Right atrium auricular region (tissue), 2 donors: ENCODE results near the gene FBXO33. TPM values are rescaled to one million over a fixed set of nuclear protein-coding genes. Genes with fewer than 3 reads are reported as not detected.

Experiments
- DNase-seq: peaks from one replicate; pipeline ENCODE4 v3.0.0-alpha.2; 2019; ENCODE audit warnings: low spot score
- H3K27ac ChIP-seq, 2 donors: fragments of 200-600 bp; sonication (generic); 1 replicate in 1 of 2; 2 replicates in 1 of 2; pipeline ENCODE4 v1.5.1; 2016 to 2019
- H3K27me3 ChIP-seq, 2 donors: fragments of 200-600 bp; sonication (generic); one replicate each; pipeline versions ENCODE4 v1.5.1 to v1.6.0; 2017 to 2019
- H3K36me3 ChIP-seq: fragments of 200-600 bp; sonication (generic); one replicate; pipeline ENCODE4 v1.5.1; 2016
- H3K4me1 ChIP-seq, 2 donors: fragments of 200-600 bp; sonication (generic); one replicate each; pipeline versions ENCODE4 v1.5.1 to v1.6.0; 2017 to 2019
- H3K4me3 ChIP-seq, 2 donors: fragments of 200-600 bp; sonication (generic); 1 replicate in 1 of 2; 2 replicates in 1 of 2; pipeline ENCODE4 v1.5.1; 2017 to 2019; ENCODE audit warnings: mild to moderate bottlenecking in 1 of 2, moderate library complexity in 1 of 2
- H3K9me3 ChIP-seq, 2 donors: fragments of 200-600 bp; sonication (generic); one replicate each; pipeline ENCODE4 v1.5.1; 2019
- total RNA-seq, 2 donors: library from RNA; depleted of rRNA; stranded (reverse); fragments of >200 nt; gene quantifications; one replicate each; pipeline ENCODE4 v1.1.0, GENCODE V29; 2016
- TF ChIP-seq, protein P1 (sequence below), 2 donors: fragments of 200-600 bp; sonication (generic); IDR thresholded peaks; one replicate each; pipeline ENCODE4 v1.5.1; 2019; ENCODE audit warnings: antibody characterized with exemption in 2 of 2

FBXO33 gene
- total RNA-seq, 2 donors from 2014 or later, result 6.6 to 9.2 TPM

DNA sequence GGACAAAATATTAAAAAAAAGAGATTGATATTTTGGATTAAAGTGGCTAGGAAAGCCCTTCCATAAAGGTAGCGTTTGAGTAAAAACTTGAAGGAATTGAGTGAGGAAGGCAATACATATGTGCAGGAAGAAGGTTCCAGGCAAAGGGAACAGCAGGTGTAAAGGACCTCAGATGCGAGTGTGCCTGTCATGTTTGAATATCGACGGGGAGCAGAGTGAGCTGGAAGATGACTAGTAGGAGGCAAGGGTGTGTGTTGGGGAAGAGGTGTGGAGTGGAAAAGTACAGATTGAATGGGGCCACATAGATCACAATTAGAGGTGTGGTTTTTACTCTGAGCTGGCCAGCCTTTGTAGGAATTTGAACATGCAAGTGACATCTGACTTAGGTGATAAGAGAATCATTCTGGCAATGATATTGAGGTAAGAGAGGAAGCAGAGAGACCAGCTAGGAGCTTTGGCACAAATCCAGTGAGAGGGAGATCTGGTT, 15.0 kb upstream of the FBXO33 start:
- H3K36me3 ChIP-seq, result no peaks in the 10 kb centered on the region
- H3K27ac ChIP-seq, result no peak overlapping the region
- TF ChIP-seq, protein P1, sequence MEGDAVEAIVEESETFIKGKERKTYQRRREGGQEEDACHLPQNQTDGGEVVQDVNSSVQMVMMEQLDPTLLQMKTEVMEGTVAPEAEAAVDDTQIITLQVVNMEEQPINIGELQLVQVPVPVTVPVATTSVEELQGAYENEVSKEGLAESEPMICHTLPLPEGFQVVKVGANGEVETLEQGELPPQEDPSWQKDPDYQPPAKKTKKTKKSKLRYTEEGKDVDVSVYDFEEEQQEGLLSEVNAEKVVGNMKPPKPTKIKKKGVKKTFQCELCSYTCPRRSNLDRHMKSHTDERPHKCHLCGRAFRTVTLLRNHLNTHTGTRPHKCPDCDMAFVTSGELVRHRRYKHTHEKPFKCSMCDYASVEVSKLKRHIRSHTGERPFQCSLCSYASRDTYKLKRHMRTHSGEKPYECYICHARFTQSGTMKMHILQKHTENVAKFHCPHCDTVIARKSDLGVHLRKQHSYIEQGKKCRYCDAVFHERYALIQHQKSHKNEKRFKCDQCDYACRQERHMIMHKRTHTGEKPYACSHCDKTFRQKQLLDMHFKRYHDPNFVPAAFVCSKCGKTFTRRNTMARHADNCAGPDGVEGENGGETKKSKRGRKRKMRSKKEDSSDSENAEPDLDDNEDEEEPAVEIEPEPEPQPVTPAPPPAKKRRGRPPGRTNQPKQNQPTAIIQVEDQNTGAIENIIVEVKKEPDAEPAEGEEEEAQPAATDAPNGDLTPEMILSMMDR (IDR thresholded peaks at IDR 0.05), result no peak
- H3K4me1 ChIP-seq, result no peaks in the 10 kb centered on the region
- no peaks in the 10 kb centered on the region for H3K9me3 ChIP-seq
- H3K27me3 ChIP-seq, result no peaks in the 10 kb centered on the region
- no peak overlapping the region for H3K4me3 ChIP-seq
- DNase-seq, result no peak

DNA sequence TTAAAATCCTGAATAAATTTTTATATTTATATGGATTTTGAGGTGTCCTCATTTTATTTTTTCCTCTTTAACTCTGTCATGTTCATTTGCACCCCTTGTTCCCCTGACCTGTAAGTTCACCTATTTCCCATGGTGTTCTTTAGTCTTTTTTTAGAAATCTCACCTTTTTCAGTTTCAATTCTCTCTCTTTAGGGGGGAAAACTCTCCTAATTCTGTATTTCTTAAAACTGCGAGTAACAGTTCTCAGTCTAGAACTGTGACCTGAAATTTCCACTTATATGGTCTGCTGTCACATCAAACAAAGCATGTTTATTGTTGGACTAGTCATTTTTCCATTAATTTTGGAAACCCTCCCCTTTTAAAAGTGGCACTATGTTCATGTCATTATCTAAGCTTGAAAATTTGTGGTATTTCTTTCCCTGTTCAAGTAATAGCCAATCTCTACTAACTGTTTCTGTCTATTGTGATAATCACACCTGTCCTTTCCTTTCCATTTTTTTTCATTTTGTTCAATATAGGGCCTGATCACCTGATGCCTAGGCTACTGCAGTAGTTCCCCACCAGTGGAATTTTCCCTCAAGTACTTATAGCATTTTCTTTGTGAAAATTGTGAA, 14.0 kb upstream of the FBXO33 start:
- Histone ChIP-seq H3K4me1 (no peaks in the 10 kb centered on the region), H3K9me3 (no peaks in the 10 kb centered on the region), H3K27ac (no peak overlapping the region), H3K4me3 (no peak overlapping the region), H3K36me3 (no peaks in the 10 kb centered on the region), H3K27me3 (no peaks in the 10 kb centered on the region)
- DNase-seq, result no peak
- TF ChIP-seq, protein P1 (IDR thresholded peaks at IDR 0.05), result no peak

DNA sequence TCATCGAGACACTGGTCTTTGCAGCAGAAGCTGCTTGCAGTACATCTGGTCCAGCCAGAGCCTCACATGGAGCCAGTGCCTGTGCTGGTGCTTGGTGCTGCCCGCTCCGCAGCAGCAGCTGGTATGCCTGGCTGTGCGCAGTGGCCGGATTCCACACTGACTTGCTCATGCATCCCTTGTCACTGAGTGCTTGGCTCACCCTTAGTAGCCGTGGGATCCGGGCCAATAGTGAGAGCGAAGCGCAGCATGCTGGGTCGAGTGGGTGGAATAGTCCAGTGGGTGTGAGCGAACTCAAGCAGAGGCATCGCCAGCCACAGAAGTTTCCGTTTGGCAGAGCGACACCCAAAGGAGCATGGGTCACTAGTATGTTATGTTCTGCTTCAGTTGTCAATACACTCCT, 10.1 kb upstream of the FBXO33 start:
- H3K36me3 ChIP-seq, result no peaks in the 10 kb centered on the region
- H3K27ac ChIP-seq, result peak overlapping the region in 1 of 2 donors; percentile 40
- no peaks in the 10 kb centered on the region for H3K9me3 ChIP-seq
- peak; percentile 74 for DNase-seq
- TF ChIP-seq, protein P1 (IDR thresholded peaks at IDR 0.05), result no peak
- no peaks in the 10 kb centered on the region for H3K4me1 ChIP-seq
- H3K4me3 ChIP-seq, result no peak overlapping the region
- H3K27me3 ChIP-seq, result no peaks in the 10 kb centered on the region

DNA sequence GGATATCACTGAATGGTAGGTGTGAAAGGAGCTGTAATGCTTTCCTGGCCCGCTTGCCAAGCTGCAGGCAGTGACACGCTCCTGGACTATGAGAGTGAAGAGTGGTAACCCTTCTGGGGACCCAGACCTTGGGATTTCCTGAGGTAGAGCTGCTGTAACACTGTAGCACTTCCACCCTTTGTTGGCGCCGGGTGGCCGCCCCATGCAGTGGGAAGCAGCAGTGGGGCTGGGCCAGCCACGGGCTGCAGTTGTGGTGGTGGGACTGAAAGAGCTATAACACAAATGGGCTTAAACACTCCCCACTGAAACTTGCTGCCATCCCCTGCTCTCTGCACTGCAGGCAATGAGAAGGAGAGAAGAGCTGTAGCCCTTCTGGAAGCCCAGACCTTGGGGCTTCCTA, 9.6 kb upstream of the FBXO33 start:
- no peak for DNase-seq

DNA sequence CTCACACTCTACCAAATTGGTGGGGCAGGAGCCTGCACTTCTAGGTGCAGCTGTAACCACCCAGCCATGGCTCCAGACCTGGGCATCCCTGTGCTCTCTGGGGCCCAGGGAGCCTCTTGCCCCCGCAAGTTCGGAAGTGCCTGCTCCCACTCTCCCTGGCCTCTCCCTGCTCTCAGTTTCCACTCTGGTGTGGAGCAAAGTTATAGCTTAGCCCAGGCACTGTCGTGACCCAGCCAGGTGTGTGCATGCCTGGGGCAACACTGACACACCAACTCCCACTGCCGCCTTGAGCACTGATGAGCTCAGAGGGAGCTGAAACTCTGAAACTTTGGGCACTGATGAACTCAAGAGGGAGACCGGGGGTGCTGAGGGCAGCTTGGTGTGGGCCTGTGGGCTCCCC, 8.7 kb upstream of the FBXO33 start:
- H3K27ac ChIP-seq, result no peak overlapping the region
- H3K9me3 ChIP-seq, result no peaks in the 10 kb centered on the region
- TF ChIP-seq, protein P1 (IDR thresholded peaks at IDR 0.05), result no peak
- H3K27me3 ChIP-seq, result no peaks in the 10 kb centered on the region
- H3K4me3 ChIP-seq, result no peak overlapping the region
- H3K36me3 ChIP-seq, result no peaks in the 10 kb centered on the region
- H3K4me1 ChIP-seq, result no peaks in the 10 kb centered on the region
- DNase-seq, result no peak

More for the DNA sequence above, 9.6 kb upstream of the FBXO33 start:
- no peak overlapping the region for H3K4me3 ChIP-seq
- no peaks in the 10 kb centered on the region for H3K27me3 ChIP-seq
- H3K9me3 ChIP-seq, result no peaks in the 10 kb centered on the region
- H3K4me1 ChIP-seq, result no peaks in the 10 kb centered on the region
- no peaks in the 10 kb centered on the region for H3K36me3 ChIP-seq
- peak overlapping the region in 1 of 2 donors; percentile 40 for H3K27ac ChIP-seq
- TF ChIP-seq, protein P1 (IDR thresholded peaks at IDR 0.05), result no peak

DNA sequence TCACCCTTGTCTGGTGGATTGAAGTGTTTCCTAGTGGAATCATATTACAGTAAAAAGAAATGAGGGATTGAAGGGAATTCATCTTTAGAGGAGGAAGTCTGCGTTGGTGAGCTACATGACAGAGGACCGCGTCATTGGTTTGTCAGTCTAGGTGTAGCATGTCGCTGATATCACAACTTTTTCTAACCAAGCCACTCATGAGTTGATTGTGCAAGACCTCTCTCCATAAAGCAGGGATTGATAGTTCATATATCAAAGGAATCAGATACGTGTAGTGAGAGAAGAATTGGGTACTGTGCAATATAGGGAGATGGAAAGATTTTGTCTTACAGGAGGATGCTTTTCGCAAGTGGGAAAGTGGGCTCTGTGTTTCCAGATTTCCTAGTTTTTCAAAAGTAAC, 3.0 kb upstream of the FBXO33 start:
- no peak overlapping the region for H3K27ac ChIP-seq
- no peak for DNase-seq
- no peaks in the 10 kb centered on the region for H3K9me3 ChIP-seq
- H3K36me3 ChIP-seq, result no peaks in the 10 kb centered on the region
- no peak overlapping the region for H3K4me3 ChIP-seq
- H3K4me1 ChIP-seq, result peaks cover 0 to 14% of the 10 kb centered on the region in 2 donors
- no peaks in the 10 kb centered on the region for H3K27me3 ChIP-seq
- TF ChIP-seq, protein P1 (IDR thresholded peaks at IDR 0.05), result no peak
